Smooth muscle cell (in vitro differentiated cells): Measurements from ENCODE around the gene PTCHD4. TPM values are rescaled to one million over a fixed set of nuclear protein-coding genes. Genes with fewer than 3 reads are reported as not detected.
A peak's percentile ranks its signal among the peaks of the same experiment; 100 is the strongest.

ENCODE experiments used
- DNase-seq: peaks from one replicate; lab custom pipeline; 2025; ENCODE audit not compliant: unreplicated experiment; lab: John Stamatoyannopoulos, UW
- H2AFZ ChIP-seq: fragments of 200-600 bp; sonication (generic); 2 replicates; pipeline ENCODE4 v1.6.0; 2016; ENCODE audit warnings: antibody characterized with exemption, low read depth, mild to moderate bottlenecking
- H3F3A ChIP-seq: fragments of 200-600 bp; sonication (generic); 2 replicates; pipeline ENCODE4 v1.6.0; 2017; ENCODE audit warnings: antibody characterized with exemption, low read depth
- H3K27ac ChIP-seq: fragments of 200-600 bp; sonication (generic); 2 replicates; pipeline ENCODE4 v1.5.1; 2016; ENCODE audit warnings: low read depth, mild to moderate bottlenecking
- H3K27me3 ChIP-seq: fragments of 200-600 bp; sonication (generic); 2 replicates; pipeline ENCODE4 v1.6.1; 2016; ENCODE audit warnings: low read depth, mild to moderate bottlenecking
- H3K36me3 ChIP-seq: fragments of 200-600 bp; sonication (generic); 2 replicates; pipeline ENCODE4 v1.5.1; 2016; ENCODE audit warnings: low read depth
- H3K4me1 ChIP-seq: fragments of 200-600 bp; sonication (generic); 2 replicates; pipeline ENCODE4 v1.5.1; 2016; ENCODE audit warnings: low read depth
- H3K4me2 ChIP-seq: fragments of 200-600 bp; sonication (generic); 2 replicates; pipeline ENCODE4 v1.6.0; 2016; ENCODE audit warnings: mild to moderate bottlenecking
- H3K4me3 ChIP-seq: fragments of 200-600 bp; sonication (generic); 2 replicates; pipeline ENCODE4 v1.5.1; 2016; ENCODE audit warnings: mild to moderate bottlenecking
- H3K79me2 ChIP-seq: fragments of 200-600 bp; sonication (generic); 2 replicates; pipeline ENCODE4 v1.6.0; 2016; ENCODE audit warnings: low read depth, mild to moderate bottlenecking
- H3K9ac ChIP-seq: fragments of 200-600 bp; sonication (generic); 2 replicates; pipeline ENCODE4 v1.6.0; 2016; ENCODE audit warnings: low read depth
- H3K9me3 ChIP-seq: fragments of 200-600 bp; sonication (generic); replicated peaks from 2 replicates; pipeline ENCODE4 v1.5.1; 2016; ENCODE audit warnings: low read depth
- H4K20me1 ChIP-seq: fragments of 200-600 bp; sonication (generic); 2 replicates; pipeline ENCODE4 v1.6.0; 2016; ENCODE audit warnings: low read depth
- CTCF ChIP-seq: fragments of 200-600 bp; sonication (generic); IDR thresholded peaks from 2 replicates; pipeline ENCODE4 v1.5.1; 2017; ENCODE audit warnings: borderline replicate concordance, mild to moderate bottlenecking, antibody characterized with exemption; ENCODE audit not compliant: insufficient read depth, poor library complexity, severe bottlenecking
- WGBS: methylation state at CpG from one replicate; pipeline ENCODE4 v1.1.7; 2016; ENCODE audit warnings: low lambda C conversion rate; 5-methylcytosine and 5-hydroxymethylcytosine counted together
- polyA plus RNA-seq: library from polyadenylated mRNA; unstranded; fragments of >200 nt; fragmentation: Nextera tagmentation; extraction: Ambion mirVana; gene quantifications from 2 replicates; pipeline ENCODE4 v1.2.1, GENCODE V29; 2016
- total RNA-seq: library from RNA; depleted of rRNA; stranded (reverse); fragments of >200 nt; gene quantifications from 2 replicates; pipeline ENCODE4 v1.2.3, GENCODE V29; 2014

PTCHD4 gene
- total and polyA plus RNA-seq, 2 experiments from 2014 or later = 5.7 to 11.6 TPM

- H3K9ac ChIP-seq = no peak overlapping the region
- H3K4me1 ChIP-seq = peaks cover 6% of the 10 kb centered on the region
- no peaks in the 10 kb centered on the region for H3K27me3 ChIP-seq
- H3K79me2 ChIP-seq = no peaks in the 10 kb centered on the region
- H3K4me2 ChIP-seq = no peak overlapping the region
- DNase-seq = no peak
- H4K20me1 ChIP-seq = peaks cover 87% of the 10 kb centered on the region
- no peak for TF ChIP-seq CTCF
- H3K36me3 ChIP-seq = no peaks in the 10 kb centered on the region
- H3K27ac ChIP-seq = no peak overlapping the region
- H3F3A ChIP-seq = no peaks in the 10 kb centered on the region
- no peaks in the 10 kb centered on the region for H3K9me3 ChIP-seq
- H2AFZ ChIP-seq = no peak overlapping the region
- H3K4me3 ChIP-seq = no peak overlapping the region
These were observed 25.8 kb downstream of the PTCHD4 start for GRCh38 chr6:48085131-48085741.

- Histone ChIP-seq H2AFZ (no peak overlapping the region), H3K27me3 (no peaks in the 10 kb centered on the region), H4K20me1 (peaks cover 86% of the 10 kb centered on the region), H3K9ac (no peak overlapping the region), H3K4me3 (no peak overlapping the region), H3K79me2 (no peaks in the 10 kb centered on the region), H3K4me2 (no peak overlapping the region), H3F3A (no peaks in the 10 kb centered on the region), H3K36me3 (no peaks in the 10 kb centered on the region), H3K4me1 (peaks cover 6% of the 10 kb centered on the region), H3K27ac (no peak overlapping the region), H3K9me3 (no peaks in the 10 kb centered on the region)
- TF ChIP-seq CTCF = no peak
- no peak for DNase-seq
These were observed 26.8 kb downstream of the PTCHD4 start for GRCh38 chr6:48084201-48084600.

GRCh38 chr6:48080227-48081009 lies 30.6 kb downstream of the PTCHD4 start:
- H3F3A ChIP-seq = no peaks in the 10 kb centered on the region
- H3K9ac ChIP-seq = no peak overlapping the region
- peak overlapping the region; percentile 12 for H3K27ac ChIP-seq
- no peaks in the 10 kb centered on the region for H3K27me3 ChIP-seq
- no peaks in the 10 kb centered on the region for H3K79me2 ChIP-seq
- peaks cover 83% of the 10 kb centered on the region for H4K20me1 ChIP-seq
- WGBS = 69% methylated on average over 4 of the region's 4 CpGs
- H3K4me1 ChIP-seq = peaks cover 6% of the 10 kb centered on the region
- no peak overlapping the region for H3K4me2 ChIP-seq
- no peaks in the 10 kb centered on the region for H3K36me3 ChIP-seq
- no peak overlapping the region for H2AFZ ChIP-seq
- DNase-seq = no peak
- H3K9me3 ChIP-seq = no peaks in the 10 kb centered on the region
- no peak for TF ChIP-seq CTCF
- no peak overlapping the region for H3K4me3 ChIP-seq

- no peak for TF ChIP-seq CTCF
- no peak overlapping the region for H3K9ac ChIP-seq
- no peaks in the 10 kb centered on the region for H3F3A ChIP-seq
- H3K27ac ChIP-seq = no peak overlapping the region
- no peaks in the 10 kb centered on the region for H3K36me3 ChIP-seq
- H3K4me2 ChIP-seq = no peak overlapping the region
- DNase-seq = no peak
- H2AFZ ChIP-seq = no peak overlapping the region
- no peak overlapping the region for H3K4me3 ChIP-seq
- peaks cover 6% of the 10 kb centered on the region for H3K4me1 ChIP-seq
- H3K9me3 ChIP-seq = no peaks in the 10 kb centered on the region
- peaks cover 81% of the 10 kb centered on the region for H4K20me1 ChIP-seq
- H3K79me2 ChIP-seq = no peaks in the 10 kb centered on the region
- H3K27me3 ChIP-seq = no peaks in the 10 kb centered on the region
These were observed 32.9 kb downstream of the PTCHD4 start for GRCh38 chr6:48078120-48078519.
